Thoracic aorta (tissue), 2 donors: ENCODE measurements around the gene IGFBP7. TPM values are rescaled to one million over a fixed set of nuclear protein-coding genes. Genes with fewer than 3 reads are reported as not detected.

Experiments
- ATAC-seq: fragments of 150-250 bp; one replicate; pipeline ENCODE4 v1.8.0; 2017; ENCODE audit warnings: low read depth; ENCODE audit not compliant: insufficient number of reproducible peaks, low FRiP score
- DNase-seq: peaks from one replicate; pipeline ENCODE4 v3.0.0-alpha.2; 2020; ENCODE audit warnings: low spot score
- H3K27ac ChIP-seq, 2 donors: fragments of 200-600 bp; sonication (generic); 1 replicate in 1 of 2; 2 replicates in 1 of 2; pipeline ENCODE4 v1.5.1; 2016; ENCODE audit warnings: mild to moderate bottlenecking in 2 of 2, moderate library complexity in 2 of 2
- H3K27me3 ChIP-seq: fragments of 200-600 bp; sonication (generic); replicated peaks from 2 replicates; pipeline ENCODE4 v1.6.0; 2016; ENCODE audit warnings: mild to moderate bottlenecking; ENCODE audit not compliant: insufficient read depth
- H3K36me3 ChIP-seq: fragments of 200-600 bp; sonication (generic); one replicate; pipeline ENCODE4 v1.5.1; 2016
- H3K4me1 ChIP-seq, 2 donors: fragments of 200-600 bp; sonication (generic); 1 replicate in 1 of 2; 2 replicates in 1 of 2; pipeline versions ENCODE4 v1.5.1 to v1.6.0; 2016; ENCODE audit warnings: low read depth in 2 of 2, mild to moderate bottlenecking in 1 of 2; ENCODE audit not compliant: control insufficient read depth in 1 of 2
- H3K4me3 ChIP-seq: fragments of 200-600 bp; sonication (generic); 2 replicates; pipeline ENCODE4 v1.5.1; 2016; ENCODE audit warnings: mild to moderate bottlenecking
- H3K9me3 ChIP-seq: fragments of 200-600 bp; sonication (generic); 2 replicates; pipeline ENCODE4 v1.5.1; 2016
- CTCF ChIP-seq: fragments of 200-600 bp; sonication (generic); IDR thresholded peaks from one replicate; pipeline ENCODE4 v1.5.1; 2019; ENCODE audit warnings: antibody characterized with exemption
- total RNA-seq, 2 donors: library from RNA; depleted of rRNA; stranded (reverse); fragments of >200 nt; gene quantifications; one replicate each; pipeline versions ENCODE4 v1.1.0 to v1.2.3, GENCODE V29; 2016

Gene IGFBP7
- total RNA-seq, 2 donors from 2014 or later: 4,453 to 6,615 TPM

- ATAC-seq (peak; percentile 33), DNase-seq (no peak)
- no peak for TF ChIP-seq CTCF
- Histone ChIP-seq H3K27ac (no peak overlapping the region), H3K27me3 (no peaks in the 10 kb centered on the region), H3K4me1 (peaks cover 2 to 14% of the 10 kb centered on the region in 2 donors), H3K36me3 (peaks cover 26% of the 10 kb centered on the region), H3K4me3 (no peak overlapping the region), H3K9me3 (no peaks in the 10 kb centered on the region)
Observed at GRCh38 chr4:57020467-57021101, 89.6 kb downstream of the IGFBP7 start.

GRCh38 chr4:57018980-57019379 is 91.2 kb downstream of the IGFBP7 start:
- ATAC-seq: no peak
- peaks cover 21% of the 10 kb centered on the region for H3K36me3 ChIP-seq
- H3K9me3 ChIP-seq: no peaks in the 10 kb centered on the region
- H3K4me3 ChIP-seq: no peak overlapping the region
- no peak for DNase-seq
- no peak for TF ChIP-seq CTCF
- H3K27ac ChIP-seq: peak overlapping the region in 1 of 2 donors; percentile 39
- no peaks in the 10 kb centered on the region for H3K27me3 ChIP-seq
- peaks cover 2 to 14% of the 10 kb centered on the region in 2 donors for H3K4me1 ChIP-seq

GRCh38 chr4:57013543-57014120 is 96.6 kb downstream of the IGFBP7 start:
- ATAC-seq (no peak), DNase-seq (no peak)
- no peak overlapping the region for H3K27ac ChIP-seq
- peaks cover 35% of the 10 kb centered on the region for H3K36me3 ChIP-seq
- H3K4me3 ChIP-seq: no peak overlapping the region
- H3K27me3 ChIP-seq: no peaks in the 10 kb centered on the region
- H3K4me1 ChIP-seq: no peaks in the 10 kb centered on the region
- no peak for TF ChIP-seq CTCF
- H3K9me3 ChIP-seq: no peaks in the 10 kb centered on the region

GRCh38 chr4:56999751-57000150 is 110.4 kb downstream of the IGFBP7 start:
- Histone ChIP-seq H3K4me1 (peaks cover 0 to 11% of the 10 kb centered on the region in 2 donors), H3K4me3 (no peak overlapping the region), H3K27ac (no peak overlapping the region), H3K9me3 (no peaks in the 10 kb centered on the region), H3K36me3 (peaks cover 54% of the 10 kb centered on the region), H3K27me3 (no peaks in the 10 kb centered on the region)
- TF ChIP-seq CTCF: no peak
- DNase-seq (no peak), ATAC-seq (no peak)

- no peak for DNase-seq
- Histone ChIP-seq H3K27me3 (no peaks in the 10 kb centered on the region), H3K27ac (peak overlapping the region in 1 of 2 donors; percentile 11)
Observed at GRCh38 chr4:56995525-56995924, 114.7 kb downstream of the IGFBP7 start.

More at GRCh38 chr4:56995525-56995924, 114.7 kb downstream of the IGFBP7 start:
- peaks cover 0 to 11% of the 10 kb centered on the region in 2 donors for H3K4me1 ChIP-seq
- peaks cover 47% of the 10 kb centered on the region for H3K36me3 ChIP-seq
- H3K9me3 ChIP-seq: no peaks in the 10 kb centered on the region
- no peak overlapping the region for H3K4me3 ChIP-seq
- no peak for TF ChIP-seq CTCF
- ATAC-seq: peak; percentile 75
